K562 (cell line): Measurements from ENCODE around the gene DGKE. TPM values are rescaled to one million over a fixed set of nuclear protein-coding genes. Genes with fewer than 3 reads are reported as not detected.

Experiments
- ARHGAP35 ChIP-seq: fragments of 450-650 bp; IDR thresholded peaks from 2 replicates; pipeline ENCODE4 v1.6.1; 2018; ENCODE audit not compliant: partially characterized antibody
- FOXK2 ChIP-seq, 2 experiments: fragments of 450-650 bp; IDR thresholded peaks in 1 of 2; conservative IDR thresholded peaks in 1 of 2; 2 replicates each; pipeline ENCODE4 v1.6.1; 2016; ENCODE audit warnings: low read depth in 2 of 2, mild to moderate bottlenecking in 1 of 2
- HDAC1 ChIP-seq, 2 experiments: fragments of 450-650 bp; IDR thresholded peaks; 2 replicates each; pipeline ENCODE4 v1.6.1; 2016 to 2017; ENCODE audit warnings: inconsistent platforms in 1 of 2, mild to moderate bottlenecking in 1 of 2, moderate library complexity in 1 of 2
- HMGXB4 ChIP-seq: sonication (generic); formaldehyde crosslinking; IDR thresholded peaks from 2 replicates; pipeline ENCODE4 v1.8.1; 2023; ENCODE audit warnings: mild to moderate bottlenecking, missing genetic modification reagents
- MAFG ChIP-seq: fragments of 450-650 bp; conservative IDR thresholded peaks from 2 replicates; pipeline ENCODE4 v1.6.1; 2016; ENCODE audit warnings: missing genetic modification characterization, missing compliant biosample characterization
- MEIS2 ChIP-seq: fragments of 450-650 bp; IDR thresholded peaks from 2 replicates; pipeline ENCODE4 v1.6.1; 2014; ENCODE audit warnings: mild to moderate bottlenecking; ENCODE audit not compliant: partially characterized antibody
- RFX5 ChIP-seq: IDR thresholded peaks from 2 replicates; pipeline ENCODE4 v1.6.1; 2011; ENCODE audit warnings: low read depth, mild to moderate bottlenecking, improper control_type of control experiment, low read length
- RFX7 ChIP-seq: fragments of 250-450 bp; sonication (Bioruptor Pico); IDR thresholded peaks from 2 replicates; pipeline ENCODE4 v1.5.1; 2021; ENCODE audit warnings: mild to moderate bottlenecking
- SMAD3 ChIP-seq: fragments of 450-650 bp; formaldehyde crosslinking; conservative IDR thresholded peaks from 2 replicates; pipeline ENCODE4 v1.4.0; 2020; ENCODE audit warnings: mild to moderate bottlenecking
- TFAP4 ChIP-seq: sonication (generic); formaldehyde crosslinking; IDR thresholded peaks from 2 replicates; pipeline ENCODE4 v1.8.0; 2022; ENCODE audit warnings: missing genetic modification reagents, mild to moderate bottlenecking, moderate library complexity, borderline replicate concordance
- ZFP36 ChIP-seq: fragments of 150-350 bp; IDR thresholded peaks from 2 replicates; pipeline ENCODE4 v1.6.1; 2018; ENCODE audit warnings: low read length, low read depth; ENCODE audit not compliant: partially characterized antibody
- ZNF77 ChIP-seq: fragments of 250-450 bp; sonication (Bioruptor Pico); IDR thresholded peaks from 2 replicates; pipeline ENCODE4 v1.5.0; 2020
- polyA plus RNA-seq, 8 experiments: library from polyadenylated mRNA; depleted of rRNA in 4 of 8; stranded (reverse) in 5 of 8; unstranded in 3 of 8; fragments of >200 nt; fragmentation: Nextera tagmentation in 2 of 8; fragmentation: Illumina TruSeq in 1 of 8; extraction: Ambion mirVana in 2 of 8; extraction: Trizol in 1 of 8; gene quantifications; 2 replicates each; pipeline versions ENCODE4 v1.2.1 to v1.2.3, GENCODE V29; 2011 to 2014; ENCODE audit warnings: inconsistent platforms in 1 of 8, missing spikeins in 1 of 8
- total RNA-seq, 7 experiments: library from RNA; depleted of rRNA in 6 of 7; stranded (reverse); fragments of >200 nt in 6 of 7; fragmentation: Illumina TruSeq in 2 of 7; extraction: Trizol in 2 of 7; gene quantifications; 2 replicates each; pipeline versions ENCODE4 v1.2.1 to v1.2.3, GENCODE V29; 2011 to 2021; ENCODE audit warnings: low replicate concordance in 1 of 7

DGKE gene
- total and polyA plus RNA-seq, 9 of the 15 experiments (the other 6 are each of a cell fraction or from before 2014, with no cell fraction given), result 1.3 to 9.9 (median 5.9) TPM

GRCh38 chr17:56913353-56913866 is 79.5 kb downstream of the DGKE start (continued):
- TF ChIP-seq TFAP4 (CRISPR knock-in tag), result no peak
- TF ChIP-seq RFX7, result no peak
- no peak for TF ChIP-seq HDAC1 (IDR thresholded peaks at IDR 0.05)
- no peak for TF ChIP-seq ZFP36
- no peak for TF ChIP-seq HMGXB4
- no peak for TF ChIP-seq ZNF77 (CRISPR knock-in tag)
- no peak for TF ChIP-seq SMAD3 (CRISPR knock-in tag)
- TF ChIP-seq MAFG (tag), result no peak
- TF ChIP-seq ARHGAP35, result no peak
- no peak for TF ChIP-seq RFX5
- no peak for TF ChIP-seq FOXK2 (conservative IDR thresholded peaks at IDR 0.05 in 1 of 2, IDR thresholded peaks at IDR 0.05 in 1 of 2; ENCODE audit: low read depth in 2 of 2)
- no peak for TF ChIP-seq MEIS2
